Fibroblast of skin of abdomen (primary cell): Measurements from ENCODE around the gene ALDH9A1. TPM values are rescaled to one million over a fixed set of nuclear protein-coding genes. Genes with fewer than 3 reads are reported as not detected.
"Not testable (repeated sequence)": the region's sequence is repeated elsewhere in the genome, so short reads cannot be mapped to it uniquely, and the experiment has no call there.

ENCODE experiments used
- DNase-seq: peaks from one replicate; pipeline ENCODE4 v3.0.0-alpha.2; 2013
- polyA plus RNA-seq, 2 experiments: library from polyadenylated mRNA; unstranded; fragments of 120-200 nt; gene quantifications; one replicate each; pipeline ENCODE4 v1.2.1, GENCODE V29; 2013; ENCODE audit not compliant: insufficient read length in 2 of 2

The ALDH9A1 gene
- polyA plus RNA-seq (2013, experiment 1 of 2; ENCODE audit: insufficient read length) = 61.1 TPM
- polyA plus RNA-seq (2013, experiment 2 of 2; ENCODE audit: insufficient read length) = 61.3 TPM

DNA sequence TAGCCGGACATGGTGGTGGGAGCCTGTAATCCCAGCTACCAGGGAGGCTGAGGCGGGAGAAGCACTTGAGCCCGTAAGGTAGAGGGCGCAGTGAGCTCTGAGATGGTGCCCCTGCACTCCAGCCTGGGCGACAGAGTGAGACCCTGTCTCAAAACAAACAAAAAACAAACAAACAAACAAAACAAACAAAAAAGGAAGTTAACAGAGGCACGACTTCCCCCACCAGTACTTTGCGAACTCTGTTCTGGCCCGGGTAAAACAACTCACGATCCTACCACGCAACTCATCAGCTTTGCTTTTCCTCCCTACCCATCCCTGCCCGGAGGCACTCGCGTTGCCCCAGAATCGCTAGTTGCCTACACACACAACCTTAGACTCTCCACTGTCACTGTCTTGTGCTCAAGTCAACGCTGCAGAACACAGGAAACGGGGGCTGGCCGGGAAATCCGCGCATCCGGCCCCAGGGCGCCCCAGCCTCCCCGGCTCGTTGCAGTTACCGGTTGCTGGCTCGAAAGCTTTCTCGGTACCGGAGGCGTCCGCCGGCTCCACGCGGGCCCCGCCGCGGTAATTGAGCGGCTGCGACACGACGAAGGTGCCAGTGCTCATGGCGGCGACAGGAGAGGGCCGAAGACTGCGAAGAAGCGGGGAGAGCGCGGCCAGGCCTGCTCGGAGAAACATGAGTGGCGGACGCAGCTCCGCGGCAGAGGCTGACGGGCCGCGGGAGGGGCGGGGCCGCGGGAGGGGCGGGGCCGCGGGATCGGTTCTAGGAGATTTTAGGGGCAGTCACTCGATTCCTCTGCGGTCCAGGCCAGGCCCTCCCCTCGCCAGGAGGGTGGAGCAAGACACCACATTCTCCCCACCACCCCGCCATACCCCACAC is at the start of gene ALDH9A1:
Gene ALDH9A1 (minus strand): TSS at position 682 of the 880 bp plus-strand sequence. CDS start 4 bp downstream, at position 678.
- peak; percentile 91 for DNase-seq

DNA sequence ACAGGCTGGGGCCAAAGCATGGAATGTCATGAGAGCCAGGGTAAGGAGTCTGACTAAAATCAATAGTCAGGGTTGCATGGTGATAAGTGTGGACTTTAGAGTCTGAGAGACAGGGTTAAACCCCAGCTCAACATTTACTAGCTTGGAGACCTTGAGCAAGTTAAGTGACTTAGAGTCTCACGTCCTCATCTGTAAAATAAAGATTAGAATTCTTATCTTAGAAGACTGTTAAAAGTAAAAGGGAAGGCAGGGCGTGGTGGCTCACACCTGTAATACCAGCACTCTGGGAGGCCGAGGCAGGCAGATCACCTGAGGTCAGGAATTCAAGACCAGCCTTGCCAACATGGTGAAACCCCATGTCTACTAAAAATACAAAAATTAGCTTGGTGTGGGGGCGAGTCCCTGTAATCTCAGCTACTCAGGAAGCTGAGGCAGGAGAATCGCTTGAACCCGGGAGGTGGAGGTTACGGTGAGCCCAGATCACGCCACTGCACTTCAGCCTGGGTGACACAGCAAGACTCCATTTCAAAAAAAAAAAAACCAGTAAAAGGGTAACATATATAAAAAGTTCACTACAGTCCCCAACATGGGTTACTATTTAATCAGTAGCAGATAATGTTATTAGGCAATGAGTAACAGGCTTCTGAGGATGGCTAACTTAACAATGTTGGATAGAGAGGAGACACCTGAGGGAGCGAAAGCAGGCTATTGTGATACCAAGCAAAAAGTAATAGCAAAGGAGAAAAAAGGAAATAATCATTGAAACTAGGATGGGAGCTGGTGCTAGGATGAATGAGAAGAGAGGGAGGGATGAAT is 49.5 kb upstream of the ALDH9A1 start:
- DNase-seq = no peak

DNA sequence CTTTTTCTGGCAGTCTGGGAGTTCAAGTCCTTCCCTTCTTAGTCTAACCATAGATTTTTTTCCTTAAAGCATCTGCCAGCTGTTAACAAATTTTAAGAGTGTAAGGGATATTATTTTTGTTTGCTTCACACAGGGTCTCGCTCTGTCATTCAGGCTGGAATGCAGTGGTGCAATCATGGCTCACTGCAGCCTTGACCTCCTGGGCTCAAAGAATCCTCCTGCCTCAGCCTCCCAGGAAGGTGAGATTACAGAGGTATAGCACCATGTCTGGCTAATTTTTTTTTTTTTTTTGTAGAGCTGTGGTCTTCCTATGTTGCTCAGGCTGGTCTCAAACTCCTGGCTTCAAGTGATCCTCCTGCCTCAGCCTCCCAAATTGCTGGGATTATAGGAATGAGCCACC is 46.6 kb upstream of the ALDH9A1 start:
- not testable (repeated sequence) for DNase-seq

DNA sequence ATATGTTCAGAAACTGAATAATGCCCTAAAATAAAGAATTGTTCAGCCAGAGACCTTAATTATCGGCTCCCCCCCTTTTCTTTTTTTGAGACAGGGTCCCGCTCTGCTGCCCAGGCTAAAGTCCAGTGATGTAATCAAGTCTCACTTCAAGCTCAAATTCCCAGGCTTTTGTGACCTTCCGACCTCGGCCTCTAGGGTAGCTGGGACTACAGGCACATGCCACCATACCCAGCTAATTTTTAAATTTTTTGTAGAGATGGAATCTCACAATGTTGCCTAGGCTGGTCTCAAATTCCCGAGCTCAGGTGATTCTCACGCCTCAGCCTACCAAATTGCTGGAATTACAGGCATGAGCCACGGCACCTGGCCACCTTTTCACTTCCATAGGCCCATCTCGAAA is 43.8 kb upstream of the ALDH9A1 start:
- DNase-seq = no peak

DNA sequence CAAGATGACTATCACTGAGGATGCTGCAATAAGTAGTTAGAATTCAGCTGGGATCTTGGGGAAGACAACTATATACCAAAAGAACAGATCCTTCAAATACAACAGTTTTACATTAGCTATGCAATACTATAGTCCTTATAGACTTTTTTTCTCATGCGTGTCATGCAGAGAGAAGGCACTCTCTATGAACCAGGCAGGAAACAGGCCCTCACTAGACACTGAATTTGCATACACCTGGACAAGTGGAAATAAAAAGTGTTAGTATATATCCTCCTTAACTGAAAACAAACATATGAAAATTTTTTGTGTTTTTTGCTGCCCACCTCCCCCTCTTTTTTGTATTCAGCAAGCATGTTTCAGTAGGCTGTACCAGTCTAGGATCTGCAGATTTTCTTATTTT is 40.4 kb upstream of the ALDH9A1 start:
- DNase-seq = no peak

DNA sequence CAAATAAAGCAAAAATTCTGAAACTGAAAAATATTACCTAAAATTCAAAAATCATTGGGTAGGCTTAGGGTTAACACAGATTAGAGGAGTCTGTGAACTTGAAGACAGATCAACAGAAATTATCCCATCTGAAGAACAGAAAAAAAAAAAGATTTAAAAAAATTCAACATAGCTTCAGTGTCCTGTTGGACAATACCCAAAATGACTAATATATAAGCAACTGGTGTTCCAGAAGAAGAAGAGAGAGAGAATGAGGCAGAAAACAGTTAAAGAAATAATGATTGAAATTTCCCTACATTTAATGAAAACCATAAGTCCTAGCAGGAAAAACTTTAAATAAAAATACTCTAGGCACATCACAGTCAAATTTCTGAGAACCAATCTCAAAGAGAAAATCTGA is 38.8 kb upstream of the ALDH9A1 start:
- peak; percentile 4 for DNase-seq

DNA sequence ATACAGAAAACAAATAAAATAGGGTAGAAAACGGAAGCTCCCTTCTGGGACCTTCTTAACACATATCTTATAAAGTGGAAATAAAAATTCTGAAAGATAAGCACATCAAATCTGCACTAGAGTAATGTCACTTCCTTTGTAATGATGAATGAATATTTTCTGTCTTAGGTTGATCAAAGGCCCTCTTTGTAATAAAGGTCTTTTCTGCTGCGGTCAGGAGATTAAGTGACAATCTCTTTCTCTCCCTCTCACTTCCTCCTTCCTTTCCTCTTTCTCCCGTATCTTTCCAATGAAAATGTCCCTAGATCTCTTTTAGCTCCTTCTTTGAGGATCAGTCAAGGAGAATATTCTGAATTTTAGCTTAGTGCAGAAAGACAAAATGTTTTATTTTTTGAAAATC is 36.5 kb upstream of the ALDH9A1 start:
- no peak for DNase-seq

DNA sequence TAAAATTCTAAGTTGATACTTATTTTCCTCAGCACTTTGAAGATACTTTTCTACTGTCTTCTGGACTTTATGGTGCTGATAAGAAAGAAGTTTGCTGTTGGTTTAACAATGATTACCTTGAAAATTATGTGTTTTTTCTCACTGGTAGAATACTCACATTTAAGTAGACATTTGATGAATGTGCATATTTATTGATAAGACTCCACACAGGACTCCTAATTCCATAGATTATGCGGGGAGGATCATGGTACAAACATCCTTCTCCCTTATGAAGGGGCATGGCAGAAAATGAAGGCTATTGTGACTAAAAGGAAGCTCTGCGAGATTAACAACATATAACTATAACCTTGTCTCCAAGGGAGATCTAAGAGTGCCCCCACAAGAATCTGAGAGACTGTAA is 28.5 kb upstream of the ALDH9A1 start:
- no peak for DNase-seq

DNA sequence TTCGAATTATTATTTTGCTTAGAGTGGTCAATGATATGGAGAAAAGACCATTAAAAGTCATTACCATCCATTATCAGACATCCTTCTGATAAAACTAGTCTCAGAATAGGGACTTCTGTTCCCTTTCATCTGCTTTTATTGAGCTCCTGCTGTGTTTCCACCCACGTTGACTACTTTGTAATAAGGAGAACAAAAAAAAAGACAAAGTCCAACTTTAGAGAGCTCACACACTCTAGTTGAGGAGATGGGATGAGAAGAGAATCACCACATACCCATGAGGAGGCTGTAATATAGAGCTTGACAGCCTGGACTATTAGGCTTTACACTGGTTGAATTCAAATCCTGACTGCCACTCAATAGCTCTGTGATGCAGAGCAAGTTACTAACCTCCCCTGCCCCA is 27.8 kb upstream of the ALDH9A1 start:
- DNase-seq = no peak

DNA sequence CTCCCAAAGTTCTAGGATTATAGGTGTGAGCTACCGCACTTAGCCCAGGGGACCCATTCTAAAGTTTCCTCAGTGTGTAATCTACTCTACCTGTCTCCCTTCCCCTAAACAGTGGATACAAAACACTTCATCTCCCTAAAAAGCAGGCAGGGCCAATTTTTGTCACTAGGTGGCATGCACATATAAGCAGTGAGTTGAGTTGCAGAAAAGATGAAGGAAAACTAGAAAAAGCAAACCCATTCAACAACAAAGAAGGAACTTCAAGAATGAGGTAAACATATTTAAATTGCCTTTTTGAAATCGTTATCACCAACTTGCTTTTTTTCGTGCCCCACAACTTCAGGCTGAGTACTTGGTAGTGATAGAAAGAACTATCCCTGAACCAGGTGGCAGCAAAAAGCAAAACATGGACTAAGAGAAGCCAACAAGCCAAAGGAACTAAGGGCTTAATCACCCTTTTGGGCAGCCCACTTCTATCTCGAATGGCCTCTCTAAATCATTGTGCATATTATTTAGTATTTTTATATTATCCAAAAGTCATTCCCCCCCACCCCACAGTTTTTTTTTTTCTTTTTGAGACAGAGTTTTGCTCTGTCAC is 19.7 kb upstream of the ALDH9A1 start:
- peak; percentile 58 for DNase-seq

DNA sequence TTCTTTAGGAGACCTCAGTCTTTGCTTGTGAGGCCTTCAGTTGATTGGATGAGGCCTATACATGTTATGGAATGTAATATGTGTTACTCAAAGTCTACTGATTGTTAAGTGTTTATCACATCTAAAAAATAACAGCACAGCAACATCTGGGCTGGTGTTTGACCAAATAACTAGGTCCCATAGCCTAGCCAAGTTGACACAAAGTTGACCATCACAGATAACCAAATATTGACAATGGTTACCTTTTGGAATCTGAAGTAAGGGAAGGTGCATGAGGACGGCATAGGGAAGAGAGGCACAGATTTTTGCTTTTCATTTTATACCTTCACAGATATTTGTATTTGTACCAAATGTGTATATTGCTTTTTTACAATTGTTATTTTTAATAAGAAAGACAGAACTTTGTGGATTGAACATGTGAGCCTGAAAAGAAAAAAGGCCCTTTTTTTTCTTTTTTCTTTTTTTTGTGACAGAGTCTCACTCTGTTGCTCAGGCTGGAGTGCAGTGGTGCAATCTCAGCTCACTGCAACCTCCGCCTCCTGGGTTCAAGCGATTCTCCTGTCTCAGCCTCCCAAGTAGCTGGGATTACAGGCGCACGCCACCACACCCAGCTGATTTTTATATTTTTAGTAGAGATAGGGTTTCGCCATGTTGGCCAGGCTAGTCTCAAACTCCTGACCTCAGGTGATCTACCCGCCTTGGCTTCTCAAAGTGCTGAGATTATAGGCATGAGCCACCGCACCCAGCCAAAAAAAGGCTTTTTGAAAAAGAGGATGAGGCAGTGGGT is 18.1 kb upstream of the ALDH9A1 start:
- not testable (repeated sequence) for DNase-seq

DNA sequence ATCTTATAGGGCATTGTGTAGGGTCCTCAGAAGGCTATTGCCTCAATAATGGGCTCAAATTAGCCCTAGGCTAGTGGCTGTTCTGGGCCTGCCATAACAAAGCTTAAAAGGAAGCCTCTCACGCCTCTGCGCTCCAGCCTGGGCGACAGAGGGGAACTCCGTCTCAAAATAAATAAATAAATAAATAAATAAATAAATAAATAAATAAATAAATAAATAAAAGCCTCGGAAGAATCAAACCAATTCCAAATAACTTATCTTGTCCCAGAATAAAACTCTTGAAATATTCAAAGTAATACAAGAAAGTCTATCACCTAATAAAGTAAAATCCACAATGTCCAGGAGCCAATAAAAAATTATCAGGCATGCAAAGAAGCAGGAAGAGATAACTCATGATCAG is 14.4 kb upstream of the ALDH9A1 start:
- DNase-seq = no peak

DNA sequence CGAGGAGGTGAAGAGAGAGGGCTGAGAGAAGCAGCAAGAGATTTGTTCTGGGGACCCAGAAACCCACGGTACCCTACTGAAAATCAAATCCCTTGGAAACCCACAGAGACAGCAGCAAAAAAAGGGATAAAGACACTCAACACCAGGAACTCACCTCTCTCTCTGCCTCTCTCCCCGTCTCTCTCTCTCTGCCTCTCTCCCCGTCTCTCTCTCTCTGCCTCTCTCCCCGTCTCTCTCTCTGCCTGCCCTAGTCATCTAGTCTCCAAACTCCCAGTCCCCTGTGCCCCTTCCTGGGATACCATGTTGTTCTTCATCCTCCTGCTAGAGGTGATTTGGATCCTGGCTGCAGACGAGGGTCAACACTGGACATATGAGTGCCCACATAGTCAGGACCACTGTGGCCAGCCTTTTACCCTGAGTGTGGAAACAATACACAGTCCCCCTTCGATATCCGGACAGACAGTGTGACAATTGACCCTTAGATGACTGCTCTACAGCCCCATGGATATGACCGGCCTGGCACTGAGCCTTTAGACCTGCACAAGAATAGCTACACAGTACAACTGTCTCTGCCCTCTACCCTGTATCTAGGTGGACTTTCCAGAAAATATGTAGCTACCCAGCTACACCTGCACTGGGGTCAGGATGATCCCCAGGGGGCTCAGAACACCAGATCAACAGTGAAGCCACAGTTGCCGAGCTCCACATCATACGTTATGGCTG is 9.8 kb upstream of the ALDH9A1 start:
- DNase-seq = no peak

DNA sequence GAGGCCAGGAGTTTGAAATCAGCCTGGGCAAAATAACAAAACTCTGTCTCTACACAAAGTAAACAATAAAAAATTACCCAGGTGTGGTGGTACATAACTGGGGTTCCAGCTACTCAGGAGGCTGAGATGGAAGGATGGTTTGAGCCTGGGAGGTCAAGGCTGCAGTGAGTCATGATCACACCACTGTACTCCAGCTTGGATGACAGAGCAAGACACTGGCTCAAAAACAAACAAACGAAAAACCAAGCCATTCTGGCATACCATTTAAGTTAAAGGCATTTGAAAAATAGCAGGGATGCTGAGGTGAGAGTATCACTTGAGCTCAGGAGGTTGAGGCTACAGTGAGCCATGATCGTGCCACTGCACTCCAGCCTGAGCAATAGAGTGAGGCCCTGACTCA is 5.3 kb upstream of the ALDH9A1 start:
- no peak for DNase-seq

DNA sequence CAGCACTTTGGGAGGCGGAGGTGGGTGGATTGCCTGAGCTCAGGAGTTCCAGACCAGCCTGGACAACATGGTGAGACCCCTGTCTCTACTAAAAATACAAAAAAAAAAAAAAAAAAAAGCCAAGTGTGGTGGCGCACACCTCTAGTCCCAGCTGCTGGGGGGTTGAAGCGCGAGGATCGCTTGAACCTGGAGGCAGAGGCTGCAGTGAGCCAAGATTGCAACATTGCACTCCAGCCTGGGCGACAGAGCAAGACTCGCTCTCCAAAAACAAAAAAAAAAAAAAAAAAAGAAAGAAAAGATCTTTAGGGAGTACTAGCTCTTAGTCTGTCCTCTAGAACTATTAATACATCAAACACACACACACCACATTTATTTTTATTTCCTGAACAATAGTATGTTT is 3.6 kb upstream of the ALDH9A1 start:
- not testable (repeated sequence) for DNase-seq

DNA sequence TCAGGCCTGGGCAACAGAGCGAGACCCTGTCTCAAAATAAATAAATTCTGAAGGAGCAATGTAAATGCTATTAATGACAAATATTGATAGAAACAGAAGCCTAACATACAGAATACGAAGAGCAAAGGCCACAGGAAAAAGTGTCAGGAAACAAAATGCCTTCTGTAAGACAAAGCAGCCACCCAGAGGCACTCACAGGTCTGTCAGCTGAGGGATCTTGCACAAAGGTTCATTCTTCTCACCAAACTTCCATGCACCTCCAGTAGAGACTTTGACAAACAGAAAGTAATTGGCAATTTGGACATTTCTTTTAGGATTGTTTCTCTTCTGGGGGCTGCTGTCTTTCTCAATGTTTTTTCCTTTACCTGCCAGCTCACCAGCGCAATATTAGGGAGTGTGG is 1.2 kb upstream of the ALDH9A1 start:
- DNase-seq = no peak

DNA sequence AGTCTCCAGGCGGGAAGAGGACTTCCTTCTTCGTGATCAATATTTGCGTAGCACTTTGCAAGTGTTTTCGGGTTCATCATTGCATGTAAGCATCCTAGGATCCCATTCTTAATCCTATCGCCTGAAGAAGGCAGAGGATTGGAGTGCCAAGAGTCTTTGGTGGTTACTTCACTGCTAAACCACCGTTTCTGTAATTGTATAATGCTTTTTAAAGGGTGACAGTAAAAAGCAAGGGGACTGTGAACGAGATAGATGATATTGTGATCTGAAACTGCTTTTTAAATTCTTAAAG is 345 bp upstream of the ALDH9A1 start:
- DNase-seq = no peak

DNA sequence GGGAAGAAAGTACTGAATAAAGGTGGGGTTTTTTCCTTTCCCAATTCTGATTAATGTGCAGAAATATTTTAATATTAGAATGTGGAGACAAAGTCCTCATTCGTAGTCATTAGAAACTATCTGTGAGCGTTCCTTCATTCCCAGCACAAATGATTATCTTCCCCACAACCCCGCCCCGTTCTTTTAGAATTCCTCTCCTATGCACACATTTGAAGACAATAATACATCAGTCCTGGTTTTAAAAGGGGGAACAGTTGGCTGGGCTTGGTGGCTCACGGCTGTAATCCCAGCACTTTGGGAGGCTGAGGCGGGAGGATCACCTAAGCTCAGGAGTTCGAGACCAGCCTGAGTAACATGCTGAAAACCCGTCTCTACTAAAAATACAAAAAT is 876 bp downstream of the ALDH9A1 start:
- DNase-seq = no peak

DNA sequence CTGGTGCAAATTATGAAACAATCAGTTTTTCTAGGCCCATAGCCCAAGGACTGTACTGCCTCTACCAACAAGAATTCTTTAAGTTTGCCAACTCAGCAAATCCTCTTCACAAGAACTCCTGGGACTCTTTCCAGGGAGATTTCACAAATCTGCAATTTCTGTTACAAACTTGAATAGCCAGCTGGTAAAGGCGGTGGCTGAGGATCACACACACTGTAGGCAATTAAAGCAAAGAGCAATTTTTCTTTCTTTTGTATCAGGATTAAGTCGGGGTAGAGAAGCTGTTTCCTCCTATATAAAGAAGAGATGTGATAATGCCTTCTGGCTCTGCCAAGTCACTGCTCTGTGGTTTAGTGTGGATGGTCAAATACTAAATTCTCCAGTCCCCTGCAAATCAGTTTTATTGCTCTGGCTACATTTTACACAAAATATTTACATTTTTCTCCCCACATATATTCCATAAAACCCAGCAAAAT is 1.7 kb downstream of the ALDH9A1 start:
- peak; percentile 90 for DNase-seq

DNA sequence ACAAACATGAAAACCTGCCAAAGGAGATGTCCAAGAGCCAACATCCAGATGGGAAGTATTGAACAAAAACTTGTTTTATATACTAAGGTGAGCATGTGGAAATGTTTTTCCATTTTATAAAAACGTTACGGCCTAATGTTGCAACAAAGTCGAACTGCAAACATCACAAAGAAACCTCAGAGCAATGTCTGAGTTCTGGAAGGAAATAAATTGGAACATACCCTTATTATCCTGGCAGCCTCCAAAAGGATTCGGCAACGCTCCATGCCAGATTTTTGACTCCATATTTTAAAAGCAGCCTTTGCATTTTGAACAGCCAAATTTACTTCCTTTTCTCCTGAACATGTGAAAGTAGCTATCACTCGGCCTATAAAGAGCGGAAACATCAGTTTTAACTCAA is 3.3 kb downstream of the ALDH9A1 start:
- no peak for DNase-seq

DNA sequence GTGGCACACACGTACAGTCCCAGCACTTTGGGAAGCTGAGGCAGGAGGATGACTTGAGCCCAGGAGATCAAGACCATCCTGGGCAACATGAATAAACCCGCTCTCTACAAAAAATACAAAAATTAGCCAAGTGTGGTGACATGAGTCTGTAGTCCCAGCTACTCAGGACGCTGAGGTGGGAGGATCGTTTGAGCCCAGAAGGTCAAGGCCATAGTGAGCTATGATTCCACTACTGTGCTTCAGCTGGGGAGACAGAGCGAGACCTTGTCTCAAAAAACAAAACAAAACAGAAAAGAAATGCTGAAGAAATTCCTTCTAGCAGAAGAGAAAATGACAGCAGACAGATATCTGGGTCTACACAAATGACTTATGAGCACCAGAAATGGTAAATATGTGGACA is 10.3 kb downstream of the ALDH9A1 start:
- DNase-seq = no peak

DNA sequence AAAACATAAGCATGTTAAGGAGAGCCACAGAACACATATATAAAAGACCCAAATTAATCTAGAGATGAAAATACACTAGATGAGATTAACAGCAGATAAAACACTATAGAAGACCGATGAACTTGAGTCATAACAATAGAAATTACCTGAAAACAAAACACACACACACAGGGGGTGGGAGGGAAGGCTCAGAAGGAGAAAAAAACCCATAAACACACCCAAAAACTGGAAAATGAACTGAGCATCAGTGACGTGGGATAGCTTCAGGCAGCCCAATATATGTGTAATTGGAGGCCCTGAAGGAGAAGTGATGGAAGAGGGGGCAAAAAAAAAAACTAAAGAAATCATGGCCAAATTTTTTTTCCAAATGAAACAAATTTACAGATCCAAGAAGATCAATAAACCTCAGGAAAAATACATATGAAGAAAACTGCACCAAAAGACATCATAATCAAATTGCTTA is 11.4 kb downstream of the ALDH9A1 start:
- DNase-seq = no peak
